NK-92 treated with Interleukin-12 subunit alpha and Interleukin-12 subunit beta, amount 100 ng/mL, for 24 hours (cell line): ENCODE measurements around the gene MYO16.
"Not testable (repeated sequence)": the region's sequence is repeated elsewhere in the genome, so short reads cannot be mapped to it uniquely, and the experiment has no call there.

ENCODE experiments used
- DNase-seq: peaks from one replicate; lab custom pipeline; 2025; lab: John Stamatoyannopoulos, UW

MYO16 gene

DNA sequence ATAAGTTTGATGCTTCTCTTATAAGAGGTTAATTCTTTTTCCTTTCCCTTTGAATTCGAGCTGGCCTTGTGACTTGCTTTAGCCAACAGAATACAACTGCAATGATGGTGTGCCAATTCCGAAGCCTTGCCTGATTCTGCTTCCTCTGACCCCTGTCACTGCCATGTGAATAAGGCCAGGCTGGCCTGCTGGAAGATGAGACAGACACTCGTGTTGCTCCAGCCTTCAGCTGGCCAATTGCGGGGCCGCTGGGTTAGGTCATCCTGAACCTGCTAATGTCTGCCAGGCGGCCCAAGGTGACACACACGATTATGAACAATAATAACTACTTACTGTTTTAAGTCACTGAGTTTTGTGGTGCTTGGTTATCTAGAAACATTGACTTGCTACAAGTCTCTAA, 352.0 kb downstream of the MYO16 start:
- DNase-seq, result no peak

DNA sequence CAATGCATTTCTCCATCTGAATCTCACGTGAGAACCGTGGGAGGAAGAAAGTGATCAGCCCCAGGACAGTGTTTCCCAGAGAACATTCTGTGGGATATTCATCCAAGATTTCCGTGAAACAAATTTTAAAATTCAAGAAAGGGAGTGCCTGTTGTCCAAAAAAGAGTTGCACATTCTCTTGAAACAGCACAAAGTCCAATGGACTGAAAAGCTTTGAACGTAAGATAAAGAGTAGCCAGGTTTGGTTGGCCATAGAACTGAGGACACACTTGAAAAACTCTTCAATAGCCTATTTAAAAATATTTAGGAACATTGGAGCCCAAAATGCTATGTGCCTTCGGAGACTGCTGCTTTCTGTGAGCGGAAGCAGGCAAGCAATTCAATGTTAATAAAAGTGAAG, 353.9 kb downstream of the MYO16 start:
- DNase-seq, result no peak

DNA sequence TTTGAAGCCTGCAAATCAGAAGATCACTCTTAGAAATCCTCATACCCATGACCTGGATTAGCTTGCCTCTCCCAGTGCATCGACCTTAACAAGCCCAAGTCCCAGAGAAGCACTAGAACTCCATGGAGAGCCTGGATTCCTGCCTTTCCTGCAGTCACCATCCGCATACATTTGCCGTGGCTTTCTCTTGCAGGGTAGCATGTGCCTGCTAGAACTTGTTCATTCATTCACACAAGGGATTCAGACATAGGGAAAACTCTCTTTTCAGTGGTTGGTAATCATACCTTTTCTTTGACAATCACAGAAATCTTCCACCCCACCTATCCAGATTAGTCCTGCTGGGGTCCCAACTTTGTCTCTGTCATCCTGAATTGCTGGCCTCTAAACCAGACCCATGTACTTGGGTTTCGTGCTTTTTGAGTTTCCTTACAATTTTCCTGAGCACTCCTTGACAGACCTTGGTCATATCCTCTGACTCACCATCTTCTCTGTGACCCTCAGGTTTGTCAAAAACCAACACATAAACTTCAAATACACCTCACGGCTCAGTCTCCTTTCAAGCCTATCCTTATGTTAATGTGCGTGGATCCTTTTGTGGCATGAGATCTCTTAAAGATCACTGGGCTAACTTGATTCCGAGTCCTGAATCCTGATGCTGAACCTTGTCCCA, 355.0 kb downstream of the MYO16 start:
- DNase-seq, result no peak

DNA sequence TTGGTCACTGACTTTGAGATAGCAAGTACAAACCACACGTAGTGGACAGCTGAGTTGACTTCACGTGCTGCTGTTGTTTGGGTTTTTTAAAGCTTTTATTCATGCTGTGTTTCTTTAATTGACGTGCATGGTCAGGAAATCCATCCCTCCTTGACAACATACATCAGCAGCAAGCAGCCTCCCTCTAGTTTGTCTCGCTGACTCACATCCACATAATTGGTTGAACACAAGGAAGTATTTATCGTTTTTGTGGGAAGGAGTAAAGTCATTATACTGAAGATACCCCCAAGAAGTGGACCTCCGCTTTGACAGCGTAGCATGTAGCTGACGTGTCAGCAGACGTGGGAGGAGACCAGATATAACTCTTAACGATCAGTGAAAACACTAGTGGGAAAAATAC, 355.8 kb downstream of the MYO16 start:
- no peak for DNase-seq

DNA sequence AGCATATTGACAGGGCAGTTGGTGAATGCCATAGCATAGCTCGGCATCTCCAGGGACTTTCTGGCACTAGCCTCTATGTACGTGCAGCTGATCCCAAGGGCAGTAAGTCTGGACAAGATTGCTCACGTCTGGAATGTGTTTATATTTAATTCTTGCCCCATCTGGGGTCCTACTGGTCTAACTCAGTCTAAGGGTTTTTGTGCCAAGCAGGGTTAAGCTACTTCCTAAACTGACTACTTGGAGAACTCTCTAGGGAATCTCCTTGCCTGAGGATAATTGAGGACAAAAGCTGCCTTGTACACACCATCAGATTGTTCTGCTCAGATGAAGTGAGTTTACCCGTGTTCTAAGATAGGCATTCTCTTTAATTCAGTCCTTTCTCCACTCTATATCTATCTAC, 358.1 kb downstream of the MYO16 start:
- no peak for DNase-seq

DNA sequence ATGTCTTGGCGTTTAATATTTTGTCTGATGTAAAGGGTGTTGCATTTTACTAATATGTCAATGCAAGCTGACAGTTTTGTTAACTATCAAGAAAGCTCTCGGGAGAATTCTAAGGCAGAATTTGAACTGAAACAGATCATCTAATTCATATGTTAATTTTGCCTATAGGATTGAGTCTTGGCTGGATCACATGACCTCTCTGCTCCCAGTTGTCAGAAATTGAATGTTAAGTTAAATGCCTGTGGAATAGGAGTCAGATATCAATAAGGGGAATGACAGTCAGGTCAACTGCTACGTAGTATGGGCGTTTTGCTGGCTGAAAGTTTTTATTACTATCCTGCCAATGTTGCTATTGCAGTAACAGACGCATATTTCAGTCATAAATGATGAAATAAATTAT, 358.5 kb downstream of the MYO16 start:
- DNase-seq, result no peak

DNA sequence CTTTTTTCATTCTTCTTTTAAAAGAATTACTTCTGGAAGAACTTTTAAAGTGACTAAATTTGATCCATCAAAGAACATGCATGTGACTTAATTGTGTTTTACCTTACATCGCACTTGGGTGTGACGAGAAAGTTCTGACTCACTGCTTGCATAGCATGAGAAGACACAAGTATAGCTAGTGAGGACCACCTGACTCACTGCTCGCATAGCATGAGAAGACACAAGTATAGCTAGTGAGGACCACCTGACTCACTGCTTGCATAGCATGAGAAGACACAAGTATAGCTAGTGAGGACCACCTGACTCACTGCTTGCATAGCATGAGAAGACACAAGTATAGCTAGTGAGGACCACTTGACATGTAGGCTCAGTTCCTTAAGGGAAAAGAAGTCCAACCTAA, 362.0 kb downstream of the MYO16 start:
- not testable (repeated sequence) for DNase-seq

DNA sequence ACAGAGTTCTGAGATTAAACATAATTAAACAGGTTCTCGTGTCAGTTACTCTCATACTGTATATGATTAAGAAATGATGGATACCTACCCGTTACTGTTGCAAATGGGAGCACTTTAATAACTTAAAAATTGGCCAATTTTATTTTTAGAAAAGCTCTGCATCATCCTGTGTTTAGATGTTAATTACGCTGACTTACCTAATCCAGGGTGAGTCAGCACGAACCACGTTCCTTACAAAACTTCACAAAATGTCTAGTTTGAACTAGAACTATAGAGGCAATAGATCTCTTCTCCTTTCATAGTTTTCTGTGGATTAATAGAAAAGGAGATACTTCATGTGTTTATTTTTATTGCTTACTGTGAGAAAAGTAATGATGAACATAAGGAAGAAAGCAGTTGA, 363.9 kb downstream of the MYO16 start:
- DNase-seq, result no peak

DNA sequence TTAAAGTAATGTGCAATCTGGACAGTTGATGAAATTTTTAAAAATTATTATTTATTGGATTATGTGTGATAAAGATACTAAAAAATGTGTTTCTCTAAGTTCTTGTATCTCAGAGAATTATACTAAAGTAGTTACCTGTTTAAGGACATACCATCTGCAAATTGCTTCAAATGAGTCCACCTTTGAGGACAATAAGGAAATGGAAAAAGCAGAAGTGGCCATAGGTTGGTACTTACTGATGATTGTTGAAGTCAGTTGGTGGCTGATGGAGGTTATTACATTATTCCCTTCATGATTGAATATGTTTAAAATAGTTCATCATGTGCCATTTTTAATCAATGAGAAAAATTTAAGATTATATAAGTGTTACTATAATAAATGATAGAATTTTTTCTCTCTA, 367.0 kb downstream of the MYO16 start:
- DNase-seq, result no peak

DNA sequence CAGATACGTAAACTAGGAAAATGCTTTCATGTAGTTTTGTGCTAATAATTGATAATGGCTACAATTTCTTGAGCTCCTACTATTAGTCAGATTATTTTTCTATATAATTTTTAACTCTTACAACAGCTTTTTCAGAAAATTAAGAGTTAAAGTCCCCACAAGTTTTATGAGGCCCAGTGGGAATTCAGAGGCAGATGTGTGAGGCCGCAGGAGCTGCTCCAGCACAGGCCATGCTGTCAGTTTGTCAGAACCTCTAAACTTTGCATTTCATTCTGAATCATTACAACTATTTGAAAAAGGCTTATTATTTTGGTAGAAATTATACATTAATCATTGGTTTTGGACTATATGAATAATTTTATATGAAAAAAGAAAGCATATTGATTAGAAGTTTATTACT, 370.8 kb downstream of the MYO16 start:
- DNase-seq, result no peak

DNA sequence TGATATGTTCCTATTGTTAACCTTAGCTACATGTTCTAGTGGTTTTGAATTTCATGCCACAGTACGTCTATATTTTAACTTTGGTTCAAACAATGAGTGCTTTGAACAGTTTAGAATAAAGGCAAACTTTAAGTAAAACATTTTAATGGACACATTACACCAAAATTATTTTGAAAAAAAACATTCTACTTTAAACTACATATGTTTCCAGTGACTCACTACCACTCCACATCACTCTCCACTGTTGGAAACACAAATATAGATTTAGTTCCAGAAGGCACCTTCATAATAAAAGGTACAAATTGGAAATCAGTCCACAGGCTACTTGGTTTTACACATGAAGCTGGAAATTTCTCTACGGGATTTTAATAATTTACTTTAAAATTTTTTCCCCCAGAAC, 373.5 kb downstream of the MYO16 start:
- DNase-seq, result no peak

DNA sequence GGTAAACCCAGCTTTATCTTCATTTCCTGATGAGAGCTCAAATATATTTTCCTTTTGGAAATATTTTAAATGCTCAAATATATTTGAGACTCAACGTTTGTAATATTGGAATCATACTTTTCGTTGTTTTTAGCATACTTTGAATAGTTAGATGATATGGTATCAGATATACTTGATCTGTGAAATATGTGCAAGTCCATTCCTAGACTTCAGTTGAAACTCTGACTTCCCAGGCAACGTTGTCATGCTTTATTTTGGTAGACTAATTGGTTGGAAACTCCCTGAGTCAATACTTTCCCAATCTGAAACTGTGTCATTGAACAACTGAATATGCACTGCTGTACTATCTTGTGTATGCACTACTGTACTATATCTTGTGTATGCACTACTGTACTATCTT, 378.5 kb downstream of the MYO16 start:
- DNase-seq, result no peak

DNA sequence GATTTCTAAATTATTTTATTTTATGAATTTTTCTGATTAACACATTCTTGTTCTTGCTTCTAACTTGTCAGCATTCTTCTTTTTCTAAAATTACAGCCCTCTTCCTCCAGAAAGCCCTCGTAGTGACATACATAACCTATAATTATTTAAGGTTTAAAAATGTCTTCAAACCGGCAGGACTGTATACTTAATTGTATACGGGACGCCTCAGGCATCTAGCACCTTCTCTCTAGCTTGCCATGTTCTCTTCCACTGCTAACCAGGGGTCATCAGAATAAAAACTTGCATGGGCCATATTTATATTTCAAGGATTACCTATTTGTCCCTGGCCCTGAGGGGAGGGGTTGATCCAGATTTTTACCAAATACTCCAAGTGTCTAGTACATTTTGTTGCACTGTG, 380.3 kb downstream of the MYO16 start:
- DNase-seq, result no peak

DNA sequence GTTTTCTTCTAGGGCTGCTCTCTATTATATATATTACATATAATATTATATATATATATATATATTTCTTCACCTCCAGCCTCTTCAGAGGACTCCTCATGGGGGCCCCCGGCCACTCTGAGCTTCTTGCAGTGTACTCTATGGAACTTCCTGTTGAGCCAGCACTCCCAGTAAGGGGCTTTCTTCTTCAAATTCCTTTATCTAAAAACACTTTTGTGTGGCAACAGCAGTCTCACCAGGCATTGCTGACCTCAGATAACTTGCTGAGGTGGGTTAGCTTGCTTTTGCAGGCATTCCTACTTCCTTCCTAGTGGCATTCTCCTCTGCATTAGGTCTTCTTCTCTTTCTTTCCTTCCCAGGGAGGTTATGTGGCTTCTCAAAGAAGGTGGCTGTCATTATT, 381.5 kb downstream of the MYO16 start:
- no peak for DNase-seq

DNA sequence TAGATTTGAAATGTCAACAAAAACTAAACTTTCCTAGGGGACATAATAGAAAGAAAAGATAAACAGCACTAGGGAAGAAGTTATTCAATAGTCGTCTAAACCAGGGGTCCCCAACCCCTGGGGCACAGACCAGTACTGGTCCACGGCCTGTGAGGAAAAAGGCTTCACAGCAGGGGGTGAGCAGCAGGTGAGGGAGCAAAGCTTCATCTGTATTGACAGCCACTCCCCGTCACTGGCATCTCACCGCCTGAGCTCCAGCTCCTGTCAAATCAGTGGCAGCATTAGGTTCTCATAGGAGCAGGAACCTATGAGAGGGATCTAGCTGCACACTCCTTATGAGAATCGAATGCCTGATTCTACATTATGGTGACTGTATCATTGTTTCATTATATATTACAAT, 382.7 kb downstream of the MYO16 start:
- DNase-seq, result no peak

DNA sequence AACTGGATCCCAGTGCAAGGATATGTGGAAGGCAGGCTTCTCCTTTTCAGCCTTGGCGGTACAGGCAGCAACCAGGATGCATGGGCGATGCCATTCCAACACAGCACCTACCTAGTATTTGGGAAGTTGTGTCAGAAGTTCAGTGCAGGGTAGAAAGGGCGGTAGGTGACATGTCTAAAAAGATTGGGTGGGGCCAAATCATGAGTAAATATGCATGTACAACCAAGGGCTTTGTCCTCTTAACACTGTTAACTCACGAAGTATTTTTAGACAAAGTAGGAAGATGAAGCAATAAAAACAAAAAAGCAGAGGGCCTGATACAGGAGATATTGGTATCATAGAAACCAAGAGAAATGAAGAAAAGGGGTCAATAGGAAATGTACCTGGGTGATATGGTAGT, 392.1 kb downstream of the MYO16 start:
- DNase-seq, result no peak

DNA sequence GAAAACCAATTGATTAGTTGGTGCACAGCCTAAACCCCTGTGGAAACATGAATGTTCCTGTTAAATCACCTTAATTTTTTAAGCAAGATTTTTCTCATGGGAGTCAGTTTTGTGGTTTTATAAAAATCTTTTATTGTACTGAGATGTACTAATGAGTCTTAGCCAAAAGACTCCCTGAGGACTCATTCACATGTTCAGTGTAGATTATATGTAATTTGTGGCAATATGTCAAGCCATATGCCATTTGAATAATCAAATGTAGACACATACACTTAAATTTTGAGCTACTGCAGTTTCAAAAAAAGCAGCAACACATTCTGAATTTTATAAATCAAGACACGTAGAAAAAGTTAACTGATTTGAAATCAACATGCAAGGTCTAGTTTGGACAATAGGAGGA, 395.2 kb downstream of the MYO16 start:
- no peak for DNase-seq

DNA sequence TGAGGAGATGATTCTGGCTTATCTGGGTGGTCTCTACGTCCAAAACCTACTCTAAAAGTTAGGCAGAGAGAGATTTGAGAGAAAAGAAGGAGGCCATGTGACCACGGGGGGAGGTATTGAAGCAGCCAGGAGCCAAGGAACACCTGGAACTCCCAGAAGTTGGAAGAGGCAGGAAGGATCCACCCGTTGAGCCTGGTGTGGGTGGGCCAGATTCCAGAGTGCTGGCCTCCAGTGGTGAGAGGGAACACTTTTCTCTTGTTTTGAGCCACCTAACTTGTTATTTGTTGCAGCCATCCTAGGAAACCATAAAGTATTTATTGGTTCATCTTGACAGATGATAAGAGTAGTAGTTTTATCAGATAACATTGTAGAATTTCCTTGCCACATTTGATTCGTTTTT, 396.9 kb downstream of the MYO16 start:
- DNase-seq, result no peak

DNA sequence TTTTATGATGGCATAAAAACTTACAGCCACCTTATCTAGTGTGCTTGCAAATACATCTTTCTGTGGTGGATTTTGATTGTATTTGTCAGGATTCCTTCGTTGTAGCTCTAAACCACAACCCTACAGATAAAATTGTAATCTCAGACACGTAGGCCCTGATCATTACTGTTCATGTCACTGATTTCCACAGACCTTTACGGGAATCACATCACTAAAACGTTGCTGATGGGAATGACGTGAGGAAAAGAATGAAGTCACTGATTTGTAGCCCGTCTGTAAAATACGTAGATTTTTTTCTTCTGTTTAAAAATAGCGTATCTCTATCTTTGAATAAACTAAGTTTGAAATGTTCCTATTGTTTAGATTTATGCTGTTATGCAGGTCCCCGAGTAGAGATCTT, 399.2 kb downstream of the MYO16 start:
- no peak for DNase-seq

DNA sequence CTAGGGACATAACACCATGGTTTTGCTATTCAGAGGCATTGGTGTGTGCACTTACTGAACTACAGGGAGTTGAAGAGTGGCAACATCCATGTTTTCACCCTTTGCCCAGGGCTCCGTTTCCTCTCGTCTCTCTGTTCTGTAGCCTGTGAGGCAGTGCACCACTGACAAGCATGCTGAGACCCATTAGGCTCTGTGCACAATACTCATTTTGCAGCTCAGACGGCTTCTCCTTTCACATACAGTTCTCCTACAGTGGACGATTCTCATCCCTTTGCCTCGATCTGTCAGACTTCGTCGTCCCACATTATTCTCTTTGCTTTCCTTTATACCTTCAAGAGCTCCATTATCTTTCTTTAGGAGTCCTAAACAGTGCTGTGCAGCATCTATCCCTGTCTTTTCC, 403.7 kb downstream of the MYO16 start:
- no peak for DNase-seq

DNA sequence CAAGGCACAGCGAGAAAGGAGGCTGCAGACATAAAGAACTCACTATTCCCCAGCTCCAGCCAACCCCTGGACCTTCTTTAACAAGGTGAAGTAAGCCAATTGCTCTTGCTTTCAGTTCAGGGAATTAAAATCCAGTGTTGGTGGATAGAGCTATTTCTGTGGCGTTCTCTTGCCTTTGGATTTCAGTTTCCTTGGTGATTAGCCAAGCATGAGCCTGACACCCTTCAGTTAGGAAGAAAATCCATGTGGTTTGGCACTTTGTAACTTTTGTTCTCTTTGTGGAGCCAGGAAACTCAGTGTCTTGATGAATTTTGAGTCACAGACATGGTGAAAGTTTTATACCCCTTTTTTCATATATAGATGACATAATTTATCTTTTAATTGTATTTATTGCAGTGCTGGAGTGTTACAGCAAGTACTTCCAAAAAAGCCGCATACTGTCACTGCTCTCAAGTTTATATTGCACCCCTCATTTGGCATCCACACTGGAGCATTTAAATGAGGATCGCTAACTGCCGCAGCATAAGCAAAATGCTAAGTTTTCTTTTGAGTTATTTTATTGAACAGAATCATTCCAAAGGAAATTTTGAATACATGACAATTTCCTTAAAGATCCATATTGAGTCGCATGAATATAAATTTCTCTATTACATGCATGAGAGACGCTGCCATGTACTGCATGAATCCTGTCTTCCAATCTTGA, 406.8 kb downstream of the MYO16 start:
- DNase-seq, result no peak

DNA sequence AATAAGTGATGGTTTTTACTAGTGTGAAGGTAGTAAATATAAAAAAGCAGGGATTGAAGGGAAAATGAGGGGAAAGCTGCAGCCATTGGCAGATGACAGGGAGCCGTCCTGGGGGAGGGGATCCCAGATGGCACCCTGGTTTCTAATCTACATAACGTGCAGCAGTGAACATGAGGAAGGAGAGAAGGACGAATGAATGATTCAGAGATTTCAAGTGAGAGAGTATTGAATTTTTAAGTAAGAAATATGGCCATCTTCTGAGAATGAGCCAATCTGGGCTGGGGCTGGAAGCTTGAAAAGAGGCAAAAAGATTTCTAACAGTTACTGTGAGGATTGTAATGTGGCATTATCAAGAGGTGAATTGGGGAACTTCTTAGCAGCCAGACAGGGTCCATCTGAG, 414.2 kb downstream of the MYO16 start:
- no peak for DNase-seq

DNA sequence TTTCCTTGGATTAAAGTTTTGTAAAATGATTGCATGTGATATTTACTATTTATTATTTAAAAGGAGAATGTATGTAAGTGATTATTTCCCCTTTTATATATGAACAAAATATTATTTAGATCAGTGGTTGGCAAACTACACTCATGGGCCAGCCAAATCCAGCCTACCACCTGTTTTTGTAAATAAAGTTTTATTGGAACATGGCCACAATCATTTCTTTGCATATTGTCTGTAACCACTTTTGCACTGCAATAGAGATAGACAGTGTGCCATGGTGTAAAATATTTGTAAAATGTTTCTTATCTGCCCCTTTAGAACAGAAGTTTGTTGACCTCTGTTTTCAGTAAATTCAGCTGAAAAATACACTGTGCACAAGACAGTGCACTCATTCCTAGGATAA, 426.4 kb downstream of the MYO16 start:
- DNase-seq, result no peak

DNA sequence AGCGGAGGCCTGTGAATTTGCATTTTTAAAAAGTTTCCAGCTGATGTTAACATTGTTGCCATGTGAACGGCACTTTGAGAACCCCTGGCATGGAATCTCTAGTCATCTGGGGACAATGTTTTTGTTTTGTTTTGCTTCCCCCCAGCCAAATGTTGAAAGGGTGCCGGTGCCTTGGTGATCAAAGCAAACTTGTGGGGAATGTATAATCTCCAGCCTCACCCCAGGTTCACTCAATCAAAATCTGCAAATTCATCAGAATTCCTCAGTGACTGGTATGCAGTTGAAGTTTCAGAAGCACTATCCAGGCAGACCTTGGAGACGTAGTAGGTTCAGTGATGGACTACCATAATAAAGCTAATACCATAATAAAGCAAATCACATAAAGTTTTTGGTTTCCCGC, 428.7 kb downstream of the MYO16 start:
- DNase-seq, result no peak
